Activated CD8-positive, alpha-beta T cell treated with anti-CD3 and anti-CD28 coated beads for 36 hours (primary cell): ENCODE measurements around the gene TGFBR1. TPM values are rescaled to one million over a fixed set of nuclear protein-coding genes. Genes with fewer than 3 reads are reported as not detected.

Experiments used
- ATAC-seq: fragments of 200-7000 bp; cut with Tn5 transposase; one replicate; pipeline ENCODE4 v1.10.0; 2021; ENCODE audit warnings: mild to moderate bottlenecking, moderate library complexity
- CTCF ChIA-PET: fragments of 350-600 bp; sonication (Branson Sonifier 250); formaldehyde crosslinking; loops from one replicate; lab custom pipeline; 2021; ENCODE audit warnings: antibody characterized with exemption; lab: Charles Lee
- POLR2A ChIA-PET: fragments of 350-600 bp; sonication (Branson Sonifier 250); formaldehyde crosslinking; loops from one replicate; lab custom pipeline; 2021; ENCODE audit warnings: antibody characterized with exemption; lab: Charles Lee
- DNase-seq: peaks from one replicate; pipeline ENCODE4 v3.0.0-alpha.2; 2020
- H3K27ac Mint-ChIP-seq: one replicate; pipeline ENCODE4 v1.8.0; 2021; ENCODE audit warnings: mild to moderate bottlenecking, mixed read lengths
- H3K27me3 Mint-ChIP-seq: one replicate; pipeline ENCODE4 v1.8.0; 2021; ENCODE audit warnings: mixed read lengths
- H3K36me3 Mint-ChIP-seq: one replicate; pipeline ENCODE4 v1.8.0; 2021; ENCODE audit warnings: low read depth, mixed read lengths
- H3K4me1 Mint-ChIP-seq: one replicate; pipeline ENCODE4 v1.8.0; 2021; ENCODE audit warnings: low read depth, mixed read lengths
- H3K4me3 Mint-ChIP-seq: one replicate; pipeline ENCODE4 v1.8.0; 2021; ENCODE audit warnings: mild to moderate bottlenecking, moderate library complexity, mixed read lengths
- H3K9me3 Mint-ChIP-seq: one replicate; pipeline ENCODE4 v1.8.0; 2021; ENCODE audit warnings: mixed read lengths
- intact Hi-C: fragments of 100-400 bp; cut with micrococcal nuclease; formaldehyde crosslinking; loops from one replicate; pipeline ENCODE4 v1.10.0; 2022
- total RNA-seq, 2 experiments: library from RNA; stranded (reverse); gene quantifications; one replicate each; pipeline ENCODE4 v1.2.3, GENCODE V29; 2021
- TF ChIP-seq, protein P1 (sequence below): fragments of 200-600 bp; IDR thresholded peaks from one replicate; pipeline ENCODE4 v1.8.0; 2022; ENCODE audit warnings: antibody characterized with exemption, mild to moderate bottlenecking

TGFBR1 gene
- total RNA-seq, 2 experiments from 2014 or later, result 34.3 to 36.5 TPM

GRCh38 chr9:99176527-99177013 lies 71.7 kb downstream of the TGFBR1 start:
- ChIA-PET CTCF (interaction anchor here (1.0 to 5.4 kb wide), 5 partner anchors 9 to 570 kb away, joined by 3 to 40 read pairs (median 5); no protein-coding TSS in a partner anchor), POLR2A (no interaction called here)
- no peaks in the 10 kb centered on the region for H3K9me3 Mint-ChIP-seq
- no peaks in the 10 kb centered on the region for H3K27me3 Mint-ChIP-seq
- no peak overlapping the region for H3K4me3 Mint-ChIP-seq
- H3K27ac Mint-ChIP-seq, result no peak overlapping the region
- intact Hi-C loops, result no loop called here
- ATAC-seq (no peak), DNase-seq (no peak)
- H3K4me1 Mint-ChIP-seq, result peaks cover 55% of the 10 kb centered on the region
- TF ChIP-seq, protein P1, sequence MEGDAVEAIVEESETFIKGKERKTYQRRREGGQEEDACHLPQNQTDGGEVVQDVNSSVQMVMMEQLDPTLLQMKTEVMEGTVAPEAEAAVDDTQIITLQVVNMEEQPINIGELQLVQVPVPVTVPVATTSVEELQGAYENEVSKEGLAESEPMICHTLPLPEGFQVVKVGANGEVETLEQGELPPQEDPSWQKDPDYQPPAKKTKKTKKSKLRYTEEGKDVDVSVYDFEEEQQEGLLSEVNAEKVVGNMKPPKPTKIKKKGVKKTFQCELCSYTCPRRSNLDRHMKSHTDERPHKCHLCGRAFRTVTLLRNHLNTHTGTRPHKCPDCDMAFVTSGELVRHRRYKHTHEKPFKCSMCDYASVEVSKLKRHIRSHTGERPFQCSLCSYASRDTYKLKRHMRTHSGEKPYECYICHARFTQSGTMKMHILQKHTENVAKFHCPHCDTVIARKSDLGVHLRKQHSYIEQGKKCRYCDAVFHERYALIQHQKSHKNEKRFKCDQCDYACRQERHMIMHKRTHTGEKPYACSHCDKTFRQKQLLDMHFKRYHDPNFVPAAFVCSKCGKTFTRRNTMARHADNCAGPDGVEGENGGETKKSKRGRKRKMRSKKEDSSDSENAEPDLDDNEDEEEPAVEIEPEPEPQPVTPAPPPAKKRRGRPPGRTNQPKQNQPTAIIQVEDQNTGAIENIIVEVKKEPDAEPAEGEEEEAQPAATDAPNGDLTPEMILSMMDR, result no peak
- no peaks in the 10 kb centered on the region for H3K36me3 Mint-ChIP-seq

DNA sequence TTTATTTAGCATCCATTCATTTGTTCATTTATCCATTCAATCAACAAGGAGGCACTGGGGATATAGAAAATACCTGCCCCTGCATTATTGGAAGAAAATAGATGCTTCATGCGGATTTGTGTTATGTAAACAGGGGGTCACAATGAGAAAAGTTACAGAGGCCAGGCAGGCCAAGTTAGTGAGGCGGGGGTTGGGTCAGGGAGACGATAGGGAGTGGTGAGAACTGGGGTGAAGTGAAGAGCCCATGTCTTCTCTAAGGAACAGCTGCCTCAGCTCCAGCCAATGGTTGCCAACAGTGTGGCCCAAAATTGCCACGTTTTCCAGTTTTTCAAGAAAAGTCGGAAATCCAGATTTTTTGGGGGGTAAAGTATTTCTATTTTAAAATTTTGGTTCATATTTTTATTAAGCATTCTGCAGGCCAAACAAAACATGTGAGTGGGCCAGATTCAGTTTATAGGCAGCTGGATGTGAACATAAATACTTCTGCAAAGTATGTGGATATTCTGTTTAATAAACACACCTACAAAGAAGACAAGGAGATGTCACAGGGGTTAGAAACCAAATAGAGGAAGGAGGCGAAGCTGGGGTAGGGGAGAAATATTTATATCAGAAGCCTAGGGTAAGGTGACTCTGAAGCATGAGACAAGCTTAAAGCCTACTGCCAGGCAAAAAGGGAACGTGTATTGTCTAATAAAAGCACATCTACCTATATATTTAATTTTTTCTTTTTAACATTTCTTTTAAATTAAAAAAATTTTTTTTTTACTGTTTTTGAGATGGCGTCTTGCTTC lies 72.9 kb downstream of the TGFBR1 start:
- ATAC-seq (no peak), DNase-seq (no peak)
- peaks cover 66% of the 10 kb centered on the region for H3K4me1 Mint-ChIP-seq
- POLR2A ChIA-PET, result interaction anchor here (1.1 kb wide), 1 partner anchor 17 kb away, joined by 3 read pairs; no protein-coding TSS in a partner anchor
- no peak overlapping the region for H3K4me3 Mint-ChIP-seq
- CTCF ChIA-PET, result interaction anchor here (1.0 to 1.9 kb wide), 4 partner anchors 11 to 54 kb away, joined by 3 to 6 read pairs (median 4); no protein-coding TSS in a partner anchor
- H3K9me3 Mint-ChIP-seq, result no peaks in the 10 kb centered on the region
- intact Hi-C loops, result no loop called here
- H3K27me3 Mint-ChIP-seq, result no peaks in the 10 kb centered on the region
- H3K27ac Mint-ChIP-seq, result no peak overlapping the region
- no peaks in the 10 kb centered on the region for H3K36me3 Mint-ChIP-seq
- TF ChIP-seq, protein P1, result no peak

- no peaks in the 10 kb centered on the region for H3K27me3 Mint-ChIP-seq
- no peaks in the 10 kb centered on the region for H3K36me3 Mint-ChIP-seq
- peak overlapping the region; percentile 44 for H3K27ac Mint-ChIP-seq
- peaks cover 67% of the 10 kb centered on the region for H3K4me1 Mint-ChIP-seq
- intact Hi-C loops, result no loop called here
- TF ChIP-seq, protein P1, result no peak
- no peak overlapping the region for H3K4me3 Mint-ChIP-seq
- CTCF ChIA-PET, result interaction anchor here (1.0 to 1.9 kb wide), 5 partner anchors 12 to 87 kb away, joined by 3 to 6 read pairs (median 4); no protein-coding TSS in a partner anchor
- DNase-seq (peak; percentile 31), ATAC-seq (no peak)
- H3K9me3 Mint-ChIP-seq, result no peaks in the 10 kb centered on the region
- POLR2A ChIA-PET, result interaction anchor here (0.6 to 1.3 kb wide), 2 partner anchors 14 to 19 kb away, joined by 3 to 4 read pairs; no protein-coding TSS in a partner anchor
Measured at GRCh38 chr9:99178912-99179872, 74.3 kb downstream of the TGFBR1 start.

GRCh38 chr9:99180199-99180598 lies 75.3 kb downstream of the TGFBR1 start:
- ATAC-seq (peak; percentile 45), DNase-seq (no peak)
- intact Hi-C loops, result loop anchor here (2.0 to 10.0 kb wide), 4 partner anchors 42 to 835 kb away; partner anchors contain the start of genes ALG2, NR4A3 and SEC61B
- H3K27ac Mint-ChIP-seq, result peak overlapping the region; percentile 94
- peaks cover 74% of the 10 kb centered on the region for H3K4me1 Mint-ChIP-seq
- H3K4me3 Mint-ChIP-seq, result peak overlapping the region; percentile 14
- H3K9me3 Mint-ChIP-seq, result no peaks in the 10 kb centered on the region
- H3K36me3 Mint-ChIP-seq, result no peaks in the 10 kb centered on the region
- TF ChIP-seq, protein P1, result no peak
- CTCF ChIA-PET, result interaction anchor here (1.0 kb wide), 1 partner anchor 16 kb away, joined by 3 read pairs; no protein-coding TSS in a partner anchor
- POLR2A ChIA-PET, result no interaction called here
- no peaks in the 10 kb centered on the region for H3K27me3 Mint-ChIP-seq
